Stimulated activated CD8-positive, alpha-beta memory T cell treated with anti-CD3 and anti-CD28 coated beads, Interleukin-4, amount 100 ng/mL, for 1 hour (primary cell): ENCODE data around the gene RAP2B.
"Not testable (repeated sequence)": the region's sequence is repeated elsewhere in the genome, so short reads cannot be mapped to it uniquely, and the experiment has no call there.

Experiments used
- DNase-seq, 2 donors: peaks; one replicate each; pipeline ENCODE4 v3.0.0-alpha.2; 2020; ENCODE audit warnings: low read depth in 2 of 2, low spot score in 1 of 2

The RAP2B gene

DNA sequence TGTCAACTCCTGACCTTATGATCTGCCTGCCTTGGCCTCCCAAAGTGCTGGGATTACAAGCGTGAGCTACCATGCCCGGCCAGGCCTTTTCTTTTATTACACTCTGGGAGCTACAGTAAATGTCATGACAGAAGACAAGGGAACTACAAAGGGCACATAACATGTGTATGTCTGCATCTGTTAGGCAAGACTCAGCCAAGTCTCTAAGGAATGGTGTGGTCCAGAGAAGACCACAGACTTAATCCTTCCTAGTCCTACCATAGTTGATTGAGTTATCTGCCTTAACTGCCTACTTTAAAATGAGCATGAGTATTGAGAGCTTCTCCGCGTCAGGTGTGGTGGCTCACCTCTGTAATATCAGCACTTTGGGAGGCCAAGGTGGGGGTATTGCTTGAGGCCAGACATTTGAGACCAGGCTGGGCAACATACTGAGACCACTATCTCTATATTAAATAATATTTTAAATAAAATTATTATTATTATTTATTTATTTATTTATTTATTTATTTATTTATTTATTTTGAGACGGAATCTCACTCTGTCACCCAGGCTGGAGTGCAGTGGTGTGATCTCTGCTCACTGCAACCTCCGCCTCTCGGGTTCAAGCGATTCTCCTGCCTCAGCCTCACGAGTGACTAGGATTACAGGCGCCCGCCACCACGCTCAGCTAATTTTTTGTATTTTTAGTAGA is 31.9 kb downstream of the RAP2B start:
- DNase-seq, result not testable (repeated sequence)

DNA sequence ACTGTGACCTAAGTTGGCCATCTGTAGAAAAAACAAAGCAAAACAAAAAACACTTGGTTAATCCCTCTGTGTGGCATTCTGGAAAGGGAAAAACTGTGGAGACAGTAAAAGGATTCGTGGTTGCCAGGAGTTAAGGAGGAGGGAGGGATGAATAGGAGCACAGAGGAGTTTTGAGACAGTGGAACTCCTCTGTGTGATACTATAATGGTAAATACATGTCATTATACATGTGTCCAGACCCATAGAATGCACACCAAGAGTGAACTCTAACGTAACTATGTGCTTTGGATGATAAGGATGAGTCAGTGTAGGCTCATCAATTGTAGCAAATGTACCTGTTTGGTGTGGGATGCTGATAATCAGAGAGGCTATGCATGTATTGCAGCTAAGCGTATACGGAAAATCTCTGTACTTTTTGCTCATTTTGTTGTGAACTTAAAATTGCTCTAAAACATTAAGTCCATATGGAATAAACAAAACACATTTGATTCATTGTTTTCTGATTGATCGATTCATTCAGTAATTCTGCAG is 33.4 kb downstream of the RAP2B start:
- no peak for DNase-seq

DNA sequence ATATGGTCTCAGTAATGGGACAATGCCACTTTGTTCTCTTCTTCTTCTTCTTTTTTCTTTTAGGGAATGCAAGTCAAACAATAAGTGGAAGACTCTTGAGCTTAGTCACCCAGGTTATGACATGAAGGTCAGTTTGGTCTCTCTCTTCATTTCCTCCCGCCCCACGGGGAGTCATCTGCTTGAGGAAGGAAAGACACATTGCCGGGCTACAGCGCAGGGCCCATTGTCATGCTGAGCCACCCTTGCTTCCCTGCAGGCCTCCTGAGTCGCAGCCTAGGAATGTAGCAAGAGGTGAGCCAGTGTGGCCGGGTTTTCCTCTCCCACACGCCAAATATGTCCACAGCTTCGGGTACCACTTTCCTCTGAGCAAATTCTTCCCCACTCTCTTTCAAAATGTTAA is 47.6 kb downstream of the RAP2B start:
- no peak for DNase-seq

GRCh38 chr3:153210146-153210545 is 48.1 kb downstream of the RAP2B start:
- DNase-seq, result no peak

GRCh38 chr3:153210660-153211059 is 48.6 kb downstream of the RAP2B start:
- no peak for DNase-seq

DNA sequence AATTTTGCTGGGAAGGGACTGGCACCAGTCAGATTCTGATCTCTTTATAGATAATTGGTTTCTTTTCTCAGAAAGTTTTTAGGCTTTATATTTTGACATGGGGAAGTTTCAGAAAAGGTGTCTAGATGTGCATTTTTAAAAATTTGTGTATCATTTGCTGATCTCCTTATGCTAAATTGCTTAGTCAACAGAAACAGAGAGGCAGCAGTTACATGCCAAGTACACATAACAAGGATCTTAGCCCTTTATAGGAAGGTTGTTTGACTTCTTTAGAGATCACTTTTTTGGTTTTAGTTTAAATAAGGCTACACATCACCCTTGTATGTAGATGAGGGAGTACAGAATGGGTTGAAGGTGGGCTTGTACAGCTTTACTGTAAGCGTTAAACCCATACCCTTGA is 53.5 kb downstream of the RAP2B start:
- no peak for DNase-seq

DNA sequence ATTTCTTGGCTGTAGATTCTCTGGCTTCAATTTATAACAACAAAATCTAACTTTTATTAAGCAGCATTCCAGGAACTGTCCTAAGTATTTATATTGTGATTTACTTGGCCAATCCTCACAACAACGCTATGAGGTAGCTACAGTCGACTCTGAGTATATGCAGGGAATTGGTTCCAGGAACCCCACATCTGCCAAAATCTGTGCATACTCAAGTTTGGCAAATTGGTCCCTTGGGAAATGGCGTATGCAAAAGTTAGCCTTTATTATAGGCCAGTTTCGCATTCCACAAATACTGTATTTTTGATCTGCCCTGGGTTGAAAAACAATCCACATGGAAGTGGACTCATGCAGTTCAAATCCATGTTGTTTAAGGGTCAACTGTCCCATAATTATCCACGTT is 53.9 kb downstream of the RAP2B start:
- DNase-seq, result no peak

- DNase-seq, result no peak
These were observed 54.9 kb downstream of the RAP2B start for GRCh38 chr3:153216928-153217327.

DNA sequence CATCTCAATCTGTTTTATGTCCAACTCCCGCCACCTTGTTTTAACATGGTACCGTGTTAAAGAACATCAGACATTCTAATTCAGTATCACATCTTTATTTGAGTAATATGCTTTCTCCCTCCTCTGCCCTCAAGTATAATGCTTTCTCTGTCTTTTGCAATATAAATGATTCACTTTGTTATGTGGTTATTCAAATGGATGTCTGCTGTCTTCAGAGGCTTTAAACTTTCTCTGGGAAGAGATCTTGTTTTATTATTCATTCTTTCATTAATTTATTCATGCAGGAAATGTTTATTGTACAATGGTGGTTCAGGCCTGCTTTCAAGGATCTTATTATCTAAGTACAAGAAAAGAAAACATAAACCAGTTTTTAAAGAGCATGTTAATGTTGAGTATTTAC is 57.1 kb downstream of the RAP2B start:
- no peak for DNase-seq
